Fibroblast of pulmonary artery (primary cell): ENCODE data around the gene FOXK2.
"Not testable (repeated sequence)": the region's sequence is repeated elsewhere in the genome, so short reads cannot be mapped to it uniquely, and the experiment has no call there.

ENCODE experiments used
- DNase-seq: peaks from one replicate; pipeline ENCODE4 v3.0.0-alpha.2; 2010; ENCODE audit warnings: low read depth
- H3K4me3 ChIP-seq: replicated peaks from 2 replicates; pipeline ENCODE4 v1.5.1; 2011; ENCODE audit warnings: low read depth, mild to moderate bottlenecking, control low read depth, low read length, moderate library complexity
- CTCF ChIP-seq: IDR thresholded peaks from 2 replicates; pipeline ENCODE4 v1.5.1; 2011; ENCODE audit warnings: mild to moderate bottlenecking, control low read depth, low read length, inconsistent platforms; ENCODE audit errors: missing control alignments

The FOXK2 gene

GRCh38 chr17:82560252-82560642 is 40.7 kb downstream of the FOXK2 start:
- no peak overlapping the region for H3K4me3 ChIP-seq
- no peak for TF ChIP-seq CTCF
- DNase-seq: no peak

DNA sequence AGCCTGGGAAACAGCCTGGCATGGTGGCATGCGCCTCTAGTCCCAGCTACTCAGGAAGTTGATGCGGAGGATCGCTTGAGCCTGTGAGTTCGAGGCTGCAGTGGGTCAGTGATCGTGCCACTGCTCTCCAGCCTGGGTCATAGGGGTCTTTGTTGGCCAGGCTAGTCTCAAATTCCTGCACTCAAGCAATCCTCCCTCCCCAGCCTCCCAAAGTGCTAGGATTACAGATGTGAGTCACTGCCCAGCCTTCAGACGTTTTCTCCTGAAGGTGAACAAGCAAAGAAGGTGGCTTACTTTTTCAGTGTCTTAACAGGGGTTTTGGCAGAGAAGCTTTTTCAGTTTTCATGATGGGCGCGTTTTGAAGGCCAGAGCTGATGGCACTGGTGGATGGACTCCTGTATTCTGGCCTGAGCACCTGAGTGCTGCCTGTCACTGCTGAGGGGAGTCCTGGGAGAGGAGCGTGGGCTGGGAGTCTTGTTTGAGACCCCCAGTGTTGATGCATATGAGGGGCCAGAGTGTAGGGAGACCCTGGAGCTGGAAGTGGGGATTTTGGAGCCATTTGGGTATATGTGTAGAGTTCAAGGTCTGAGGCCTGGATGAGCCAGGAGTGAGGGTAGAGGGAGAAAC is 41.4 kb downstream of the FOXK2 start:
- DNase-seq: no peak
- H3K4me3 ChIP-seq: no peak overlapping the region
- TF ChIP-seq CTCF: no peak

DNA sequence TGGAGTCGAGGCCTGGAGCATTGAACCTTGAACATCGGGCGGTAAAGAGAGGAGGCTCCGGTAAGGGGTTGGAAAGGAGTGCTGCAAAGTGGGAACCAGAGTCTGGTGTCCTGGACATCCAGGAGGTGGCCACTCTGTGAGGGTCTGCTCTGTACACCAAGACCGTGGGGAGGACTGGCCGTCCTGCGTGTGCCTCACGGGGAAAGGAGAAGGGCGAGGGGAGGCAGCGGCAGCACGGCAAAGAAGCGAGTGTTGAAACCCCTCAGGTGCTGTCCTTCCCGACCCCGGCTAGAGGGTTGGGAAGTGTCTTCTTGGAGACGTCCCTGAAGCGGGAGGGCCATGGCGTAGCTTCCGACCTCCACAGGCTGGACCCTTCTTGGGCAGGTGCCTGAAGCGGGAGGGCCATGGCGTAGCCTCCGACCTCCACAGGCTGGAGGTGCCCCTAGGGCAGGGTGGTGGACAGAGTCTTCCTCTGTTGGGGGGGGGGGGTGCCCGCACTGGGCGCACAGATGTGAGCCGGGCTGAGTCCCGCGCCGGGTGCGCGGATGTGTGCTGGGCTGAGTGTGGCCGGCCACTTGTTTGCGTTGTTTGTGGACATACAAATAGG is 42.0 kb downstream of the FOXK2 start:
- no peak for TF ChIP-seq CTCF
- no peak for DNase-seq
- H3K4me3 ChIP-seq: no peak overlapping the region

GRCh38 chr17:82562718-82563220 is 43.2 kb downstream of the FOXK2 start:
- H3K4me3 ChIP-seq, DNase-seq: not testable (repeated sequence)

DNA sequence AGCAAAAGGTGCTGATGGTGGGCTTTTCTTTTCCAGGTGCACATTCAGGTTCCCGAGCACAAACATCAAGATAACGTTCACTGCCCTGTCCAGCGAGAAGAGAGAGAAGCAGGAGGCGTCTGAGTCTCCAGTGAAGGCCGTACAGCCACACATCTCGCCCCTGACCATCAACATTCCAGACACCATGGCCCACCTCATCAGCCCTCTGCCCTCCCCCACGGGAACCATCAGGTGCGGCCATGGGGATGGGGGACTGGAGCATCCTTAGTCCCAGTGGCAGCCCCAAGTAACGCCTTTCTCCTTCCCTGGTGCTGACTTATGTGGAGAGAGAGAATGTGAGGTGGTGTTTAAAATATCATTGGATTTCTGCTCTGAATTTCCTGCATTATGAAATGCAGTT is 43.8 kb downstream of the FOXK2 start:
- TF ChIP-seq CTCF: no peak
- no peak overlapping the region for H3K4me3 ChIP-seq
- DNase-seq: no peak

- H3K4me3 ChIP-seq, DNase-seq: not testable (repeated sequence)
These were observed 44.2 kb downstream of the FOXK2 start for GRCh38 chr17:82563745-82564144.

GRCh38 chr17:82564241-82564640 is 44.7 kb downstream of the FOXK2 start:
- no peak for DNase-seq
- TF ChIP-seq CTCF: no peak
- no peak overlapping the region for H3K4me3 ChIP-seq

- TF ChIP-seq CTCF: no peak
- no peak for DNase-seq
- H3K4me3 ChIP-seq: no peak overlapping the region
These were observed 46.0 kb downstream of the FOXK2 start for GRCh38 chr17:82565551-82565950.
